Islet of Langerhans (tissue), 1 donor: ENCODE data around the gene SLAMF6.
"Not testable (repeated sequence)": the region's sequence is repeated elsewhere in the genome, so short reads cannot be mapped to it uniquely, and the experiment has no call there.

Experiments used
- FAIRE-seq: peaks from one replicate; lab custom pipeline; 2011; peaks lifted over from hg19 to GRCh38; lab: Jason Lieb, UNC

Gene SLAMF6

DNA sequence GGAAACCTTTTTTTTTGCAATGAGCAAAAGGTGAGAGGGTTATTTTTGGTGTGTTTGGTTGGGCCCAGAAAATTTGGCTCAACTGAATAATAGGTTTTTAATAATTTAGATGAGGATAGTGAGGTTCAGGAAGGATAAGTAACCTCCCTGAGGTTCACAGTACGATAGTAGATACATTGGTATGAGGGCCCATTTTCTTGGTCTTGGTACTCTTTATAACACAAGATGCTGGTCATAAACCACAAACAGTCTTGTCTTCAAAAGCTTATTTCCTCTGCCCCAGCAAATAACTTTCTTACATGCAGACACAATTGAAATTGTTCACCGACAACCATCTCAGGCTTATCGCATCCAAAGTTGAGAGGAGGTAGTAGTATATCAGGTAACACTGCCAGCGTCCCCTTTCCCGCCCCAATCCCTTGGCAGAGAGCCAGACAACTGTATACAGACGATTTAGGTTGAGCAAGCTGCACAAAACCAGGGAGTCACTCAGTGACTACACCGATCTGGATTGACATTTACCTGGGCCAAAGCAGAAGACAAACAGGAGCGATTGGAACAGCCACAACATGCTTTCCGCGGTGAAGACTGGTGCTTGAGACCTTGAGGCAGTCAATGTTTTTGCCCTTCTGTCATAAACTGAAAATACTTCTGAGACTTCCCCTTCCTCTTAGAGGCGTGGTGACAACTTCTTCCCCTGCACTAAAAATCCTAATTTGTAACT, at the start of gene SLAMF6:
Gene SLAMF6, minus strand, starts transcription at position 634 of the 724 bp plus-strand sequence. Its CDS starts 63 bp downstream, at position 571.
- no peak for FAIRE-seq

DNA sequence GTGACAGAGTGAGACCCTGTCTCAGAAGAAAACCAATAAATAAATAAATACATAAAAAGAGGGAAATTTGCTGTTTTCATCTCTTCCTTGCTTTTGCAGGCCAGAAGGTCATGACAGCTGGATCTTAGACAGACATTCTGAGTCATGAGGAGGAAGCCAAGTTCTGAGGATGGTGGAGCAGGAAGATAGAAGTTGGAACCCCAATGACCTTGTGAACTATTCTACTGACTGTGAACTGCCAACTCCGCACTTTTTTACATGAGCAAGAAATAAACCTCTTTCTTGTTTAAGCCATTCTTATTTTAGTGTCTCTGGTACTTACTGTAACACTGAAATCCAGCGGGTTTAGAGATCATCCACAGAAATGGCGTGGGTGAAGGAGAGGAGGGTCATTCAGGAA, 47.8 kb upstream of the SLAMF6 start:
- FAIRE-seq, result no peak

DNA sequence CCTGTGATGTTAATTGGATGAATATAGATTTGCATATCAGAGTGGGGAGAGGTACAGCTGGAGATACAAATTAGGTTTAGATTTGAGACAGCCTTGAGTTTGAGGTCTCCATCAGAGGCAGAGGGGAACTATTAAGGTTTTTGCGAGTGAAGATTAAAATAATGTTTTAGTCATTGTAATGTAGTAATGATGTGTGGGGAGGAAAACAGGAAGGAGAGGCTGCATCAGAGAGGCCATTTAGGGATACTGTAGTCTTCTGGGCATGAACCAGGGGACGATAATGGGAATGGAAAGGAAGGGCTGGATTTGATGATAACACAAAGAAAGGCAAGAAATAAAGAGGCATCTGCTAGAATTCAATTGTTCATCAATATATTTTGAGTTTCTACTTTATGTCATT, 46.8 kb upstream of the SLAMF6 start:
- no peak for FAIRE-seq

DNA sequence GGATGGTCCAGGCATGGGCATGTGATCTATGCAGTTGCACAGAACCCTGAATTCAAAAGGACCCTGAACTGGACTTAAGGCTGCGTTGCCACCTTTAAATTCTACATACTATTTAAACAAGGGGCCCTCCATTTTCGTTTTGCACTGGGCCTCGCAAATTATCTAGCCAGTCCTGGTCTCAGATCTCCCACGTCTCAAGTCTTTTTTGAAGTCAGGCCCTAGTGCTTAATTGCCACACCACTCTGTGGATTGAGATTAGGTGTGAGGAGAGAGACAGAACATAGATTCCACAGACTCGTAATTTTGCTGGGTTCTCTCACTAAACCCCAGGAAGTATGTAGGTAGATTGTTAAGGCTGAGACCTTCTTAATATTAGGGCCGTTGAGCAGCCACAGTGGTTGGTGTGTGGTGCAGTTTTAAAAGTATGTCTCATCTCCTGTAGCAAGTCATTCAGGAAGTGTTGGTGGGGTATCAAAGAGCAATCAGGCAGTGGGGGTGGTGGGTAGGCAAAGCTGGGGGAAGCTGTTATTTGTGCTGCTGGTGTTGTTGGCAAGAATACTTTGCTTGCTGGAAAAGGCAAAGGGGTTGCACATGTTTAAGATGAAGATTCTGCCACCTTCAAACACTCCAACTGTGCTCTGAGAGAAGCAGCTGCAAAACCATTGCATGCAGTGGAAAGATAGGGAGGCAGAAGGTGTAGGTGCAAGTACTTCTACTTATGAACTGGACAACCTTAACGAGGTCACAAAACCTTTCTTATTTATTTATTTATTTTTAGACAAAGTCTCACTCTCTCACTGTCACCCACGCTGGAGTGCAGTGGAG, 45.0 kb upstream of the SLAMF6 start:
- no peak for FAIRE-seq

DNA sequence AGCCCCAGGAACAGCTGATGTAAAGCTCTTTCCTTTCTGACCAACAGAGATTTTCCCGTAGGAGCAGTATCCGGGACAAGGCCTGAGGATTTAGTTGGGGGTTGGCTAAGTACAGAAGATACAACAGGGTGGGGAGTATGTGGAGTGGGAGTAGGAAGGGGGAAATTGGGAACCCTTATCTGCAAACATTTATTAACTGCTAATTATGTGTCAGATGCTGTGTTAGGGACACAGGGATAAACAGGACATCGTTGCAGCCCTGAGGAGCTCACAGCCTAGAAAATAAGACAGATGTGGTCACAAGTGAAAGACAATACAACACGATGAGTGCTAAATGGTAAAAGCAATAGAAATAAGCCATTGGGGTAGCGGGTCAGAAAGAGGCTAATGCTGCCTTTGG, 44.3 kb upstream of the SLAMF6 start:
- no peak for FAIRE-seq

DNA sequence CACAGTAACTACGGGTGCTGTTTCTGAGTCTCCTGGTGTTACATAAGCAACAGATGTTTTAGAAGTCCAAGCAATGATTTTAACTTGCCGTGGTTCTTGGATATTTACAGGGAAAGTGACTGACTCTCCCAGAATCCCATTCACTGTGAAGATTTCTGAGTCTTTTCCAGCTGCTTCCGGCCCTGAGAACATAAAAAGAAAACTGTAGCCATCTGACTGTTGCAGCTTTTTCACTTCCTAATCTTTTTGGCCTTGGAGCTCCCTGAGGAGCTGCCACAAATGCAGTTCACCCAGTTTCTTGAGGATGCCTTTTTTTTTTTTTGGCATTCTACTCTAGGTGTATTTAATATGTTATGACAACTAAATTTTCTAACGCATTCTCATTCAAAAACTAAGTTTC, 42.5 kb upstream of the SLAMF6 start:
- FAIRE-seq, result no peak

DNA sequence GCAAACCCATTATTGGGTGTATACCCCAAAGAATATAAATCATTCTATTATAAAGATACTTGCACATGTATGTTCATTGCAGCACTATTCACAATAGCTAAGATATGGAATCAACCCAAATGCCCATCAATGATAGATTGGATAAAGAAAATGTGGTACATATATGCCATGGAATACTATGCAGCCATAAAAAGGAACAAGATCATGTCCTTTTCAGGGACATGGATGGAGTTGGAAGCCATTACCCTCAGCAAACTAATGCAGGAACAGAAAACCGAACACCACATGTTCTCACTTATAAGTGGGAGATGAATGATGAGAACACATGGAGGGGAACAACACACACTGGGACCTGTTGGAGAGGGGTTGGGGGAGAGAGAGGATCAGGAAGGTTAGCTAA, 40.2 kb upstream of the SLAMF6 start:
- FAIRE-seq, result not testable (repeated sequence)

DNA sequence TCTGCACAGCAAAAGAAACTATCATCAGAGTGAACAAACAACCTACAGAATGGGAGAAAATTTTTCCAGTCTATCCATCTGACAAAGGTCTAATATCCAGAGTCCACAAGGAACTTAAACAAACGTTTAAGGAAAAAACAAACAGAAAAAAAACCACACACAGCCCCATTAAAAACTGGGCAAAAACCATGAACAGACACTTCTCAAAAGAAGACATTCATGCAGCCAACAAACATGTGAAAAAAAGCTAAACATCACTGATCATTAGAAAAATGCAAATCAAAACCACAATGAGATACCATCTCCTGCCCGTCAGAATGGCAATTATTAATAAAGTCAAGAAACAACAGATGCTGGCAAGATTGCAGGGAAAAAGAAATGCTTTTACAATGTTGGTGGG, 39.7 kb upstream of the SLAMF6 start:
- FAIRE-seq, result not testable (repeated sequence)

DNA sequence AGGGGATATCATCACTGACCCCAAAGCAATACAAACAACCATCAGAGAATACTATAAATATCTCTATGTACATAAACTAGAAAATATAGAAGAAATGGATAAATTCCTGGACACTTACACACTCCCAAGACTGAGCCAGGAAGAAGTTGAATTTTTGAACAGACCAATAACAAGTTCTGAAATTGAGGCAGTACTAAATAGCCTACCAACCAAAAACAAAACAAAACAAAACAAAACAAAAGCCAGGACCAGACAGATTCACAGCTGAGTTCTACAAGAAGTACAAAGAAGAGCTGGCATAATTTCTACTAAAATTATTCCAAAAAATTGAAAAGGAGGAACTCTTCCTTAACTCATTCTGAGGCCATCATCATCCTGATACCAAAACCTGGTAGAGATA, 37.8 kb upstream of the SLAMF6 start:
- FAIRE-seq, result no peak

DNA sequence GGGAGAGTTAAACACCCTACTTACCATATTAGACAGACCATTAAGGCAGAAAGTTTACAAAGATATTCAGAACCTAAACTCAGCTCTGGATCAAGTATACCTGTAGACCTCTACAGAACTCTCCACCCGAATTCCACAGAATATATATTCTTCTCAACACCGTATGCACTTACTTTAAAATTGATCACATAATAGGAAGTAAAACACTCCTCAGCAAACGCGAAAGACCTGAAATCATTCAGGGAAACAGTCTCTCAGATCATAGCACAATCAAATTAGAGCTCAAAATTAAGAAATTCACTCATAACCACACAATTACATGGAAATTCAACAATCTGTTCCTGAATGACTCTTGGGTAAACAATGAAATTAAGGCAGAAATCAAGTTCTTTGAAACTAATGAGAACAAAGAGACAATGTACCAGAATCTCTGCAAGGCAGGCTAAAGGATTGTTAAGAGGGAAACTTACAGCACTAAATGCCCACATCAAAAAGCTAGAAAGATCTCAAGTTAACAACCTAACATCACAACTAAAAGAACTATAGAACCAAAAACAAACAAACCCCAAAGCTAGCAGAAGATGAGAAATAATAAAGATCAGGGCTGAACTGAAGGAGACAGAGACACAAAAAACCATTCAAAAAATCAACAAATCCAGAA, 37.1 kb upstream of the SLAMF6 start:
- FAIRE-seq, result no peak

DNA sequence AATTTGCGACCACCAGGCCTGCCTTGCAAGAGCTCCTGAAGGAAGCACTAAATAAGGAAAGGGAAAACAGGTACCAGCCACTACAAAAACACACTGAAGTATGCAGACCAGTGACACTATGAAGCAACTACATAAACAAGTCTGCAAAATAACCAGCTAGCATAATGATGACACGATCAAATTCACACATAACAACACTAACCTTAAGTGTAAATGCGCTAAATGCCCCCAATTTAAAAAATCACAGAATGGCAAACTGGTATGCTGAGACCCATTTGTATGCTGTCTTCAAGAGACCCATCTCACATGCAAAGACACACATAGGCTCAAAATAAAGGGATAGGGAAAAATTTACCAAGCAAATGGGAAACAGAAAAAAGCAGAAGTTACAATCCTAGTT, 36.4 kb upstream of the SLAMF6 start:
- not testable (repeated sequence) for FAIRE-seq

DNA sequence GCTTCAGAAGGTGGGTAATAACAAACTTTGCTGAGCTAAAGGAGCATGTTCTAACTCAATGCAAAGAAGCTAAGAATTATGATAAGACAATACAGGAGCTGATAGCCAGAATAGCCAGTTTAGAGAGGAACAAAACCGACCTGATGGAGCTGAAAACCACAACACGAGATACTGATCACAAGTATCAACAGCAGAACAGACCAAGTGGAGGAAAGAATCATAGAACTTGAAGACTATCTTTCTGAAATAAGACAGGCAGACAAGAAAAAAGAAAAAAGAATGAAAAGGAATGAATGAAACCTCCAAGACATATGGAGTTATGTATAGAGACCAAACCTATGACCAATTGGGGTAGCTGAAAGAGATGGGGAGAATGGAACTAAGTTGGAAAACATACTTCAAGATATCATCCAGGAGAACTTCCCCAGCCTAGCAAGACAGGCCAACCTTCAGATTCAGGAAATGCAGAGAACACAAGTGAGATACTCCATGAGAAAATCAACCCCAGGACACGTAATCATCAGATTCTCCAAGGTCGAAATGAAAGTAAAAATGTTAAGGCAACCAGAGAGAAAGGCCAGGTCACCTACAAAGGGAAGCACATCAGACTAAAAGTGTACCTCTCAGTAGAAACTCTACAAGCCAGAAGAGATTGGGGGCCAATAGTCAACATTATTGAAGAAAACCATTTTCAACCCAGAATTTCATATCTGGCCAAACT, 35.8 kb upstream of the SLAMF6 start:
- FAIRE-seq, result no peak

DNA sequence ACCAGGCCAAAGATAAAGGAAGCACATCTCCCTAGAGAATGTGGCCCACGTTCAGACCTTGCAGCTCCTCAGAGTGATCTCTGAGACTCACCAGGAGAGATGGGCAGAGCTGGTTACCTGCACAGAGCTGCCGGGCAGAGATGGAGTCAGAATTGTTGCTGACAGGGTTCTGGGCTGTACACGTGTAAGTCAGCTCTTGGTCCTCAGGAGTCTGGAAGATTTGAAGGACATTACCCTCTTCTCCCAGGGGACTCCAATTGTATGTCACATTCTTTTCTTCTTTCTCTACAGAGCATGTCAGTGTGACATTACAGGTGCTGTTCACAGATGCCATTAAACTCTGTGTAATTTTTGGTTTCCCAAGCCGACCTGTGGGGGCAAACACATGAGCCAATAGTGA, 30.7 kb upstream of the SLAMF6 start:
- no peak for FAIRE-seq

DNA sequence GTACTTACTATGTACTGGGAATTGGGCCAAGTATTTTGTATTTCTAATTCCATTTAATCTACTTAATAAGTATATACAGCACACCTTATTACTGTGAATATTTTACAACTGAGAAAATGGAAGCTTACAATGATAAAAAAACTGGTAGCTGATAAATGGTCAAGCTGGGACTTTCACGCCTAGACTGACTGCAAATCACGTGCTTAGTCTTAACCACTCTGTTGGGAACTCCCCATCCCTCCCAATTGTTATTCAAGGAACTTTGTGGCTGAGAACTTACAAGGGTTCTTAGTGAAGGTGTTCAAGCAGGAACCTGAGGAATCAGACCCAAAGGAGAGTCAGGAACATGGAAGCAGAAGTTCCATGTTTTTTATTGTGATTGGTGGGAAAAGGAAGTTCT, 29.4 kb upstream of the SLAMF6 start:
- no peak for FAIRE-seq

DNA sequence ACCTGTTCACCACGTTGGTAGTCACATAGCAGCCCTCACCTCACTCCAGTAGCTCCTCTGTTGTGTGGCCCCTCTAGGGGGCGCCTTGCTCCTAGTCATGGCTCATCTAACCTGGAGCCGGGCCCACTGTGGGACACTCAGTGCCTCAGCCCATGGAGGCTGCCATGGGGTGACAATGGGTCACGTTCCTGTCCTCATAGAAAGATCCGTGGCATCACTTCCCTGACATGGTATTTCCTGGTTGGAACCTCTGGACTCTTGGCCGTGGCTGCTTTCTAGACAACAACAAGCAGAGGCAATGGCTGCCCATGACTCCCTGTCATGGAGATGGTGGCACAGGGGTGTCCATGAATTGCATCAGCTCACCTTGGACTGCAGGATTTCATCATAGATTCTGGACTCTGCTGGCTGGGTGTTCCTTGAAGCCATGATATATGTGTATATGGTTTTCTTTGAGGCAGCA, 27.5 kb upstream of the SLAMF6 start:
- FAIRE-seq, result no peak

DNA sequence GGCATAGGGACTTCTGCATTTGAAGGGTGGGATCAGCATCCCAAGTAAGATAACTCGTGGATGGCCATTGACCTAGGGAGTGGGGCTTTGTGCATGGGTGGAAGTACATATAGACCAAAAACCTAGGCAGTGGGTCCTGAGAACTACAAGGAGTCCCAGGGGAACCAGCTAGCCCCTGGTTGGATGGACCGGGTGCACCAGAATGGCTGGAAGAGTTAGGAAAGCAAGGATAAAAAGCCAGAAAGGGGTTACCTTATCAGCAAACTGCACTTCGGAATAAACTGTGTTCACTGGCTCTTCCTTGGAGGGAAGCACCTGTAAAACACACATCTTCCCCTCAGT, 26.6 kb upstream of the SLAMF6 start:
- FAIRE-seq, result no peak

DNA sequence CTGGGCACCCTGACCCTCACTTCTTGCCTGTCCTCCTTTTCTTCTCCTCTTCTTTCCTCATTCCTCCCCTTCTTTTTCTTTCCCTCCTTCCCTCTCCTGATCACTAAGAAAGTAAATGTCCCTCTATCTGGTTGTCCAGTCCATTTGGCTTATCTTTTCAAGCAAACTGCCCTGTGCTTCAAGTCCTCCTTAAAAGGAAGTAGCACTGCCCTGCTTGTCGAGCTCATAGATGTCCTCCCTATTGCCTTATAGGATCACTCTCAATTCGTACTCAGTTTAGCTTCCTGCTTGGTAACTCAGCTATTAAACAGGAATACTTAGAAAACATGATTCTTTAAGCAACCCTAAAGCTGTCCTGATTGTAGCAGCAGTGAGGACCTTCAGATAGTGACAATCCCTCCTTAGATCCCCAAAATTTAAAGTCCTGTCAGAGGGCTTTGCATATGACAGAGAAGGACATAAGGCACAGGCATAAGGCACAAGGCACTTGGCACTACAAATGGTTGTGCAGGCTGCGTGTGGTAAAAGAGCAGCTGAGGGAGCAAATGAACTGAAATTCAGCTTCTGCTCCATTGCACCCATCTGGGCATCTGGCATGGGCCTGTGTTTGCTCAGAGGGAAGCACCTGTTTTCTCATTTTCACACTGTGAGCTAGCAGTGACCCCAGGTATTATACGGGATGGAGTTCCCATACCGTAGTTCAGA, 26.1 kb upstream of the SLAMF6 start:
- peak; percentile 73 for FAIRE-seq

DNA sequence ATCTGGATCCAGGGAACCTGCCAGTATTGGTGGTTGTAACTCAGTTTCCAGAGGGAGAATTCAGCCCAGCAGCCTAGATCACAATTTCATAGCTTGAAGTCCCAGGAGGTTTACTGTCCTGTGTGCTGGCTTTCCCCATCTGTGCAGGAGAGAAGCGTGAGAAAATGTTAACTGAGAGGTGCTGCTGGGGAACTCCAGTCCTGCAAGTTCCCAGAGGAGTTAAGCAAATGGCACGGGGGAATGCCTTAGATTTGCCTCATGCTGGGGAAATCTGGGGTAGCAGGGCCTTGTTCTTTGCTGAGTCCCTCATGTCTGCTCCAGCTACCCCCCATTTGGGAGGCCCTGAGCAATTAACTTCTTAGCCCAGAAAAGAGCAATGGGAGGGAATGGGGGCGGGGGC, 25.1 kb upstream of the SLAMF6 start:
- FAIRE-seq, result no peak

DNA sequence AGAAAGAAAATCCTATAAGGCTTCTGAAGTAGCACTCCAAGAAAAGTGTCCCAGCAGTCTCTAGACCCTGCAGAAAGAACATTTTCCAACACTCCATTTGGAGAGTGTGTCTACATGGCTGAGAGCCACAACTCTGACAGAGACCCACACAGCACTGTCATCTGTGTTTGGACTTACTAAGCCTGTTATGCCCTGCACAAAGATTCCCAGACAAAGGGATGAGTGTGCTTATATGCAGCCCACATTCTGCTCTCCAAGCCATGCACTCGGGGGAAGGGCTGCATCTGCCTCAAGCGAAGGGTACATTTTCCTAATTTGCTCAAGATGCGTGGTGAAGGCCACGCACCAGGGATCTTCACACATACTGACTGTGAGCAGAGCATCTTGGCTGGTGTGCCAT, 24.4 kb upstream of the SLAMF6 start:
- no peak for FAIRE-seq

DNA sequence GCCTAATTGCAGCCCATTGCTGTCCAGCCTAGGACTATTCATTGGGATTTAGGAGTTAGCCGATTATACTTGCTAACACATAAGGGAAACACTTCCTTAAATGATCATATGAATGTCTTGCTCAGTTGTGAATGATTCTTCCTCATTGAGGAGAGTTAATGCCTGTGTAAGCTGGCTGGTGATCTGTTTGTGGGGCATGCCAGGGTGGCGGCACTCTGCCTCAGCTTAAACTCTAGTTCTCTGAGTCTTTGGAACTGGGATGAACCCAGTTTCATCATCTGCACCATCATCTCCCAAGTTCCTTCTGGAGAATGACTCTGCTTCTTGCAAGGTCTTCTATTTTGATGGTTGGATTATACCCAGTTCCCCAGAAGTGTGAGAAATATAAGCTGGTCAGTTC, 23.9 kb upstream of the SLAMF6 start:
- FAIRE-seq, result no peak

DNA sequence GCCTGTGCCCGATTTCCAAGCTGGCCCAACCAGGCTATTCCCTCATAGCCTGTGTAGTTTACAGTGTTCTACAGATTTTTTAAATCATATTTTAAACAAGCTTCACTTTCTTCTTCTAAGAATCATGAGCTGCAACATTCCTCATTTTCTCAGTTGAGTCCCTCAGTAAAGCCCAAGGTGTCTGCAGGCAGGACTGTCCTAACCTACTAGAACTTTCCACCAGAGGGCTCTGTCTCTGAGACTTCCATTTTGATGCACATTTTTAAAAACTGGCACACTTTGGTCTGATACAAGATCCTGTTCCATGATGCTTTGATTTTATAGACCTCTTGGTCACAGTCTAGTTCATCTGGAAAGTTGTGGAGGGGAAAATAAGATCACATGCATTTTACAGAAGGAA, 21.6 kb upstream of the SLAMF6 start:
- FAIRE-seq, result no peak
